ENCODE measurements around the gene SDK1. TPM values are rescaled to one million over a fixed set of nuclear protein-coding genes. Genes with fewer than 3 reads are reported as not detected.
"Not testable (repeated sequence)": the region's sequence is repeated elsewhere in the genome, so short reads cannot be mapped to it uniquely, and the experiment has no call there.

SDK1 gene
- total and polyA plus RNA-seq, 4 experiments from 2014 or later, result 0.06 to 0.26 TPM; not detected in 2

DNA sequence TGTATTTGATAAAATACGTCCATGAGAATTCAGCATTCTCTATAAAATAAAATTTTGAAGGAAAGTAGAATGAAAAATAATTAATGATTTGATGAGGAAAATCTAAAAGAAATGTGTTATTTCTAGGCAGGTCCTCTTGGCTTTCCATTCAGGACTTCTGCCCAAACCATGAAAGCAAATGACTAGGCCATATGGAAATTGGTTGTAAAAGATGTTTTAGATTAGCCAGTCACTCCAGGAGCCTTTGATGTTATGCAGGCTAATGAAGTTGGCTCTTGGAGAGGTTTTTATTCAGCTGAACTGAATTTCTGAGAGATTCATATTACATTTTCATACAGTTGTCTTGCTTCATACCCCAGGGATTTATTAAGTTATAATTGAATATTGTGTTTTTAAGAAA is 452.8 kb downstream of the SDK1 start:
- Mint-ChIP-seq H3K36me3 (no peaks in the 10 kb centered on the region), H3K4me1 (no peaks in the 10 kb centered on the region), H3K27me3 (peaks cover 0 to 2% of the 10 kb centered on the region in 2 donors), H3K9me3 (no peaks in the 10 kb centered on the region), H3K4me3 (no peak overlapping the region), H3K27ac (no peak overlapping the region)
- DNase-seq, result no peak
- intact Hi-C loops (cut with micrococcal nuclease), result no loop called here
- Histone ChIP-seq H3K27ac (ENCODE audit: low read depth, low read length) (no peak overlapping the region), H3K27me3 (ENCODE audit: insufficient read depth, low read length) (no peaks in the 10 kb centered on the region), H3K36me3 (ENCODE audit: insufficient read depth, low read length) (no peaks in the 10 kb centered on the region), H3K9me3 (ENCODE audit: control insufficient read depth in 1 of 2, low read length in 2 of 2) (no peaks in the 10 kb centered on the region), H3K4me1 (ENCODE audit: insufficient read depth, low read length) (no peaks in the 10 kb centered on the region), H3K4me3 (ENCODE audit: low read length in 2 of 2) (no peak overlapping the region)
- CTCF ChIA-PET (ENCODE audit: partially characterized antibody), result no interaction called here
- POLR2A ChIA-PET (ENCODE audit: partially characterized antibody), result no interaction called here

DNA sequence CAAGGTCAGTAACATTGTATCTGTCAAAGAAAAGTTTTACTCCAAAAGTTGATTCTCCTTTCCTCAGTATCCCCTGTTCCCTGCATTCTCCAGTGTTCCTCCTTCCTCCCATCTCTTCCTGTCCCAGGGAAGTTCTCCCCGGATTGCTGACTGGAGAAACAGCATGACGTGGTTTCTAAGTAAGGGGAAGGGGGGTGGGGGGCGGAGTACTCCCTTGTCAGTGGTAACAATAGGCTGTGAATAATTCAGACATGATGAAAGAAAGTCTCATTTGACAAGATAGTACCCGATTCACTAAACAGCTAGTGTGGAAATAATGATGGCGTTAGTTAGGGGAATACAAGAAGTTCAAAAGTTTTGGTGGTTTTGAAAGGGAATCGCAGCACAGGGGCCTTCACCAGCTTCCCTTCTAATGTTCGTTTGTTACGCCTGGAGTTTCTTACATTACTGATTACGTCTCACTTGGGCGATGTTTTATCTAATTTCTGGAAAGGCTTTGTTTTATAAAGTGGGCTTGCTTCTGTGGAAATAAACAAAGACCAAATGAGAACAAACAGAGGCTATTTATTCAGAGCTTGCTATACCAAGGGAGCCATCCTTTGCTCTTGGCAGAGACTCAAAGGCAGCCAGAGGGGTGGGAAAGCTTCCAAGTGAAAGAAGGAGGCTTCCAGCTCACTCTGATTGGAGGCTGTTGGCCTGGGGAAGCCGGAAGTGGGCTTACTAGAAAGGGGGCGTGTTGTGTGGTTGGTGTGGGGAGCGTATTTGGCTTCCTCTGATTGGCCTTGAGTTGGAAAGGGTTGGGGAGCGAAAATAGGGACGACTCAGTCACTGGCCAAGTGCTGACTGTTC is 453.7 kb downstream of the SDK1 start:
- H3K4me1 ChIP-seq (ENCODE audit: insufficient read depth, low read length), result no peaks in the 10 kb centered on the region
- no peaks in the 10 kb centered on the region for H3K9me3 ChIP-seq (ENCODE audit: control insufficient read depth in 1 of 2, low read length in 2 of 2)
- intact Hi-C loops (cut with micrococcal nuclease), result no loop called here
- H3K36me3 ChIP-seq (ENCODE audit: insufficient read depth, low read length), result no peaks in the 10 kb centered on the region
- H3K27me3 ChIP-seq (ENCODE audit: insufficient read depth, low read length), result no peaks in the 10 kb centered on the region
- Mint-ChIP-seq H3K27me3 (peaks cover 0 to 2% of the 10 kb centered on the region in 2 donors), H3K4me3 (no peak overlapping the region), H3K36me3 (no peaks in the 10 kb centered on the region), H3K4me1 (no peaks in the 10 kb centered on the region), H3K27ac (no peak overlapping the region), H3K9me3 (no peaks in the 10 kb centered on the region)
- H3K4me3 ChIP-seq (ENCODE audit: low read length in 2 of 2), result no peak overlapping the region
- CTCF ChIA-PET (ENCODE audit: partially characterized antibody), result no interaction called here
- POLR2A ChIA-PET (ENCODE audit: partially characterized antibody), result no interaction called here
- no peak for DNase-seq
- H3K27ac ChIP-seq (ENCODE audit: low read depth, low read length), result no peak overlapping the region

GRCh38 chr7:3755778-3756453 is 454.9 kb downstream of the SDK1 start:
- CTCF ChIA-PET (ENCODE audit: partially characterized antibody); H3K27ac ChIP-seq (ENCODE audit: low read depth, low read length); H3K4me3 Mint-ChIP-seq; intact Hi-C loops (cut with micrococcal nuclease); H3K27ac Mint-ChIP-seq; H3K4me1 Mint-ChIP-seq; H3K36me3 Mint-ChIP-seq; DNase-seq; H3K9me3 Mint-ChIP-seq; POLR2A ChIA-PET (ENCODE audit: partially characterized antibody); H3K36me3 ChIP-seq (ENCODE audit: insufficient read depth, low read length); H3K4me3 ChIP-seq (ENCODE audit: low read length in 2 of 2); H3K27me3 ChIP-seq (ENCODE audit: insufficient read depth, low read length); H3K4me1 ChIP-seq (ENCODE audit: insufficient read depth, low read length); H3K27me3 Mint-ChIP-seq; H3K9me3 ChIP-seq (ENCODE audit: control insufficient read depth in 1 of 2, low read length in 2 of 2): not testable (repeated sequence)

- H3K9me3 ChIP-seq (ENCODE audit: control insufficient read depth in 1 of 2, low read length in 2 of 2), result no peaks in the 10 kb centered on the region
- no peaks in the 10 kb centered on the region for H3K27me3 ChIP-seq (ENCODE audit: insufficient read depth, low read length)
- no peaks in the 10 kb centered on the region for H3K36me3 Mint-ChIP-seq
- H3K27ac Mint-ChIP-seq, result no peak overlapping the region
- no peaks in the 10 kb centered on the region for H3K4me1 ChIP-seq (ENCODE audit: insufficient read depth, low read length)
- H3K27me3 Mint-ChIP-seq, result peaks cover 4 to 5% of the 10 kb centered on the region in 2 donors
- no peak overlapping the region for H3K4me3 ChIP-seq (ENCODE audit: low read length in 2 of 2)
- DNase-seq, result no peak
- intact Hi-C loops (cut with micrococcal nuclease), result no loop called here
- H3K27ac ChIP-seq (ENCODE audit: low read depth, low read length), result no peak overlapping the region
- no peaks in the 10 kb centered on the region for H3K9me3 Mint-ChIP-seq
- H3K4me3 Mint-ChIP-seq, result no peak overlapping the region
- H3K4me1 Mint-ChIP-seq, result no peaks in the 10 kb centered on the region
- H3K36me3 ChIP-seq (ENCODE audit: insufficient read depth, low read length), result no peaks in the 10 kb centered on the region
- ChIA-PET CTCF (ENCODE audit: partially characterized antibody) (no interaction called here), POLR2A (ENCODE audit: partially characterized antibody) (no interaction called here)
Measured at GRCh38 chr7:3757059-3757458, 456.0 kb downstream of the SDK1 start.

GRCh38 chr7:3760651-3761050 is 459.6 kb downstream of the SDK1 start:
- H3K27ac Mint-ChIP-seq, result no peak overlapping the region
- ChIA-PET CTCF (ENCODE audit: partially characterized antibody) (interaction anchor here (0.6 kb wide), 1 partner anchor 469 kb away, joined by 3 read pairs; no protein-coding TSS in a partner anchor), POLR2A (ENCODE audit: partially characterized antibody) (no interaction called here)
- Histone ChIP-seq H3K4me3 (ENCODE audit: low read length in 2 of 2) (no peak overlapping the region), H3K4me1 (ENCODE audit: insufficient read depth, low read length) (no peaks in the 10 kb centered on the region), H3K27me3 (ENCODE audit: insufficient read depth, low read length) (no peaks in the 10 kb centered on the region), H3K36me3 (ENCODE audit: insufficient read depth, low read length) (no peaks in the 10 kb centered on the region), H3K27ac (ENCODE audit: low read depth, low read length) (no peak overlapping the region), H3K9me3 (ENCODE audit: control insufficient read depth in 1 of 2, low read length in 2 of 2) (no peaks in the 10 kb centered on the region)
- H3K36me3 Mint-ChIP-seq, result no peaks in the 10 kb centered on the region
- no peak overlapping the region for H3K4me3 Mint-ChIP-seq
- intact Hi-C loops (cut with micrococcal nuclease), result no loop called here
- peaks cover 5% of the 10 kb centered on the region in 2 donors for H3K27me3 Mint-ChIP-seq
- no peaks in the 10 kb centered on the region for H3K9me3 Mint-ChIP-seq
- H3K4me1 Mint-ChIP-seq, result no peaks in the 10 kb centered on the region
- DNase-seq, result no peak

- ChIA-PET CTCF (ENCODE audit: partially characterized antibody) (no interaction called here), POLR2A (ENCODE audit: partially characterized antibody) (no interaction called here)
- no peaks in the 10 kb centered on the region for H3K4me1 ChIP-seq (ENCODE audit: insufficient read depth, low read length)
- H3K27me3 ChIP-seq (ENCODE audit: insufficient read depth, low read length), result no peaks in the 10 kb centered on the region
- peaks cover 8 to 9% of the 10 kb centered on the region in 2 donors for H3K27me3 Mint-ChIP-seq
- no peaks in the 10 kb centered on the region for H3K4me1 Mint-ChIP-seq
- no peak overlapping the region for H3K4me3 Mint-ChIP-seq
- no peaks in the 10 kb centered on the region for H3K9me3 Mint-ChIP-seq
- H3K27ac Mint-ChIP-seq, result no peak overlapping the region
- no peak overlapping the region for H3K27ac ChIP-seq (ENCODE audit: low read depth, low read length)
- H3K36me3 ChIP-seq (ENCODE audit: insufficient read depth, low read length), result no peaks in the 10 kb centered on the region
- H3K36me3 Mint-ChIP-seq, result no peaks in the 10 kb centered on the region
- no peak for DNase-seq
- intact Hi-C loops (cut with micrococcal nuclease), result no loop called here
- H3K4me3 ChIP-seq (ENCODE audit: low read length in 2 of 2), result no peak overlapping the region
- no peaks in the 10 kb centered on the region for H3K9me3 ChIP-seq (ENCODE audit: control insufficient read depth in 1 of 2, low read length in 2 of 2)
Measured at GRCh38 chr7:3762146-3762831, 461.2 kb downstream of the SDK1 start.

DNA sequence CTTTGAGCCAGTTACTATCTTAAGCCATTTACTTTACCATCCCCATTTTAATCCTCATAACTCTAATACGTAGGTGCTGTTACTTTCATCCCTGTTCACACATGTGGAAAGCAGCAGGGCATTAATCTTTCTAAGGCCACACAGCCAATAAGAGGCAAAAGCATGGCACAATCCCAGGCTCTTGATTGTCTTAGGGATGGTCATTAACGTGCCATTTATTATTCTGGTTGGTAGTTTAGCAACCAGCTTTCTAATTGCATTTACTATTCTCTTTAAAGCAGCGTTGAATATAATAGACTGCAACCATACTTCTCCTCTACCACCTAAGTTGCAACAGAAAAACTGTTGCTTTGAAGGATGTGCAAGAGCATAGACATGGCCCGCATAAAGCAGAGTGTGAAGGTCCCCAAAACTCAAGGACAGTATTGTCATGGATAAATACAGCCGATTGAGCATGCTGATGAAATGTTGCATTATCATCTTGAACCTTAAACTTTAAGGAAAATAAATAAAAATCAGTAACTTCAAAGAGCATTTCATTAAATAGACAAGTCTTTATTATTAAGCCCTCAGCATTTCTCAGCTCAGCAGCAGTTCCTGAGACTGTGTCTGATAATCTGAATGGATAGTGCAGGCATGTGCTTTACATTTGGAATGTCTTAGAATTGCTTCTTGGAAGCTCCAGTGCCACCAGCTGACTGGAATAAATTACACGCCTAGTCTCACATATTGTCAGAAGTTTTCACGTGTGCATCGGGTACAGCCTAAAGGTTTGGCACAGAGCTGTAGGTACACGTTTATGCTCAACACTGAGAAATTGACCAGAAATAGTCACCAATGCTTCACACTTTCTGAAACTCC is 467.1 kb downstream of the SDK1 start:
- Histone ChIP-seq H3K4me3 (ENCODE audit: low read length in 2 of 2) (no peak overlapping the region), H3K27ac (ENCODE audit: low read depth, low read length) (no peak overlapping the region), H3K9me3 (ENCODE audit: control insufficient read depth in 1 of 2, low read length in 2 of 2) (no peaks in the 10 kb centered on the region), H3K27me3 (ENCODE audit: insufficient read depth, low read length) (no peaks in the 10 kb centered on the region), H3K4me1 (ENCODE audit: insufficient read depth, low read length) (no peaks in the 10 kb centered on the region), H3K36me3 (ENCODE audit: insufficient read depth, low read length) (no peaks in the 10 kb centered on the region)
- no peaks in the 10 kb centered on the region for H3K36me3 Mint-ChIP-seq
- H3K4me3 Mint-ChIP-seq, result no peak overlapping the region
- POLR2A ChIA-PET (ENCODE audit: partially characterized antibody), result no interaction called here
- intact Hi-C loops (cut with micrococcal nuclease), result no loop called here
- H3K27ac Mint-ChIP-seq, result no peak overlapping the region
- no peak for DNase-seq
- peaks cover 3 to 11% of the 10 kb centered on the region in 2 donors for H3K27me3 Mint-ChIP-seq
- no peaks in the 10 kb centered on the region for H3K9me3 Mint-ChIP-seq
- CTCF ChIA-PET (ENCODE audit: partially characterized antibody), result no interaction called here
- H3K4me1 Mint-ChIP-seq, result no peaks in the 10 kb centered on the region

Measured in CD4-positive, alpha-beta memory T cell (primary cell).